Frontal cortex (tissue), 4 donors: Measurements from ENCODE around the gene AMIGO3. TPM values are rescaled to one million over a fixed set of nuclear protein-coding genes. Genes with fewer than 3 reads are reported as not detected.
A peak's percentile ranks its signal among the peaks of the same experiment; 100 is the strongest.
"Not testable (repeated sequence)": the region's sequence is repeated elsewhere in the genome, so short reads cannot be mapped to it uniquely, and the experiment has no call there.

Source experiments
- DNase-seq, 2 donors: peaks; one replicate each; pipeline ENCODE4 v3.0.0; 2012; ENCODE audit warnings: low spot score in 2 of 2
- FAIRE-seq: peaks from 2 replicates; lab custom pipeline; 2012; peaks lifted over from hg19 to GRCh38; lab: Jason Lieb, UNC
- total RNA-seq: library from RNA; depleted of rRNA; stranded (reverse); fragments of >200 nt; gene quantifications from one replicate; pipeline ENCODE4 v1.2.3, GENCODE V29; 2014
- donor health status: control.
- donor health status: control.
- donor health status: control.

The AMIGO3 gene, protein sequence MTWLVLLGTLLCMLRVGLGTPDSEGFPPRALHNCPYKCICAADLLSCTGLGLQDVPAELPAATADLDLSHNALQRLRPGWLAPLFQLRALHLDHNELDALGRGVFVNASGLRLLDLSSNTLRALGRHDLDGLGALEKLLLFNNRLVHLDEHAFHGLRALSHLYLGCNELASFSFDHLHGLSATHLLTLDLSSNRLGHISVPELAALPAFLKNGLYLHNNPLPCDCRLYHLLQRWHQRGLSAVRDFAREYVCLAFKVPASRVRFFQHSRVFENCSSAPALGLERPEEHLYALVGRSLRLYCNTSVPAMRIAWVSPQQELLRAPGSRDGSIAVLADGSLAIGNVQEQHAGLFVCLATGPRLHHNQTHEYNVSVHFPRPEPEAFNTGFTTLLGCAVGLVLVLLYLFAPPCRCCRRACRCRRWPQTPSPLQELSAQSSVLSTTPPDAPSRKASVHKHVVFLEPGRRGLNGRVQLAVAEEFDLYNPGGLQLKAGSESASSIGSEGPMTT
- total RNA-seq = not detected

DNA sequence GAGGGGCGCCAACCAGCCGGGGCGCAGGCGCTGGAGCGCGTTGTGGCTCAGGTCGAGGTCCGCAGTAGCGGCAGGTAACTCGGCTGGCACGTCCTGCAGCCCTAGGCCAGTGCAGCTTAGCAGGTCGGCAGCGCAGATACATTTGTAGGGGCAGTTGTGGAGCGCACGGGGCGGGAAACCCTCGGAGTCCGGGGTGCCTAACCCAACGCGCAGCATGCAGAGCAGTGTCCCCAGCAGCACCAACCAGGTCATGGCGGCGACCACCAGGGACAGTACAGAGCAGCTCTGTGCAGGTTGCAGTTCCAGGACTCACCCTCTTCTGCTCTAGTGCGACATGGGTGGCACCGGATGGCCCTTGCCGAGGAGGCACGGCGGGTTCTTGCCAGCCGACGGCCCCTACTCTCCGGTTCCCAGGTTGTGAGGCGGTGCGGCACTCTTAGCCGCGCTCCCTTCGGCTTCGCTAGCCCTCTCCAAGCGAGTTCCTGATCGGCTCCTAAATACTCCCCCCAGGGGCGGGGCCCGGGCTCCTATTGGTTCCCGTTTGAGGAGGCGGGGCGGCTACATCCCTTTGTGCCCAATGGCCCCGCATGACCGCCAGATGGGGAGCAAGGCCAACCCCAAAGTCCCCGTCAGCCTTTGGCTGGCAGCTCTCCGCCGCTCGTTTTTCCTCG, at the start of gene AMIGO3:
Gene AMIGO3, minus strand, starts transcription at position 471 of the 671 bp plus-strand sequence. Its CDS starts 219 bp downstream, at position 252.
- FAIRE-seq (peak; percentile 26), DNase-seq (peak; percentile 97 to 99)

DNA sequence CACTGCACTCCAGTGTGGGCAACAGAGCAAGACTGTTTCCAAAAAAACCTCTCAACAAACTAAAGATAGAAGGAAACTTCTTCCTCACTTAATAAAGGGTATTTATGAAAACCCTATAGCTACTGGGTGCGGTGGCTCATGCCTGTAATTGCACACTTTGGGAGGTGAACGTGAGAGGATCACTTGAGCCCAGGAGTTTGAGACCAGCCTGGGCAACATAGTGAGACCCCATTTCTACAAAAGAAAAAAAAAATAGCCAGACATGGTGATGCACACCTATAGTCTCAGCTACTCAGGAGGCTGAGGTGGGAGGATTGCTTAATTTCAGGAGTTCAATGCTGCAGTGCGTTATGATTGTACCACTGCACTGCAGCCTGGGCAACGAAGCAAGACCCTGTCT, 44.5 kb upstream of the AMIGO3 start:
- FAIRE-seq = no peak

DNA sequence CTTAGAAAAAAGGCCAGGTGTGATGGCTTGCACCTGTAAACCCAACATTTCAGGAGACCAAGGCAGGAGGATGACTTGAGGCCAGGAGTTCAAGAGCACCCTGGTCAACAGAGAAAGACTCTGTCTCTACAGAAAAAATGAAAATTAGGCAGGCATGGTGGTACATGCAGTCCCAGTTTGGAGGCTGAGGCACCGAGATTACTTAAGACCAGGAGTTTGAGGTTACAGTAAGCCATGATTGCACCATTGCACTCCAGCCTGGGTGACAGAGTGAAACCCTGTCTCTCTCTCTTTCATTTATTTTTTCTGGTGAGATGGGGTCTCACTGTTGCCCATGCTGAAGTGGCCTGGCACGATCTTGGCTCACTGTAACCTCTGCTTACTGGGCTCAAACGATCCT, 42.2 kb upstream of the AMIGO3 start:
- DNase-seq = no peak
- no peak for FAIRE-seq

More for the DNA sequence above, 44.5 kb upstream of the AMIGO3 start:
- no peak for DNase-seq

DNA sequence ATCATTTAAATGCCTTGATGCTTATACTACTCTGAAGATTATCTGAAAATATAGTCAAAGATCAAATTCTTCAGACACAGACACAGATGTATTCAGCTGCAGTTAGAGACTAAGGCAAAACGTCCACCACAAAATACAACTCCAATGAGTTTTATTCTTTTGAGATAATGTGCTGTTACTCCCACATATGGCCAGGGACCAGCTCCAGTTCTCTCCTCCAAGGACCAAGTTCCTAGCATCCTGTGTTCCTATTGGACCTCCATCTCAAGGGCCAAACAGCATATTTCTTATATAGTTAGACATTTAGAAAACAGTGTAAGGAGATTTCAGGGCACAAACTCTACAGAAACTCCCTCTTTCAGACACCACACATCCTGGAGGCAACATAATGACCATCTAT, 39.7 kb upstream of the AMIGO3 start:
- DNase-seq (no peak), FAIRE-seq (no peak)

DNA sequence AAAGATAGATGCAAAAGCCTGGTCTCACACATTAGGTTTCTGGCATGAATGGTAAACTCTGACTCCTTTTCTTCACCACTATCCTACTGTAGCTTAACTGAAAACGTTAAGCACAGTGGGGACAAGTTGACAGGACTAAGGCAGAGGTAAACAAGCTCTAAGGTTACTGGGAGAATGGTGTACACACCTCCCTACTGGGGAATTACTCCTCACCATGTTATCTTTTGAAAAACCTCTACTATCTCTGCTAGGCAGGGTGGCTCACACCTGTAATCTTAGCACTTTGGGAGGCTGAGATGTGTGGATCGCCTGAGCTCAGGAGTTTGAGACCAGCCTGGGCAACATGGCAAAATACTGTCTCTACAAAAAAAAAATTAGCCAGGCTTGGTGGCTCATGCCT, 37.7 kb upstream of the AMIGO3 start:
- FAIRE-seq = no peak

DNA sequence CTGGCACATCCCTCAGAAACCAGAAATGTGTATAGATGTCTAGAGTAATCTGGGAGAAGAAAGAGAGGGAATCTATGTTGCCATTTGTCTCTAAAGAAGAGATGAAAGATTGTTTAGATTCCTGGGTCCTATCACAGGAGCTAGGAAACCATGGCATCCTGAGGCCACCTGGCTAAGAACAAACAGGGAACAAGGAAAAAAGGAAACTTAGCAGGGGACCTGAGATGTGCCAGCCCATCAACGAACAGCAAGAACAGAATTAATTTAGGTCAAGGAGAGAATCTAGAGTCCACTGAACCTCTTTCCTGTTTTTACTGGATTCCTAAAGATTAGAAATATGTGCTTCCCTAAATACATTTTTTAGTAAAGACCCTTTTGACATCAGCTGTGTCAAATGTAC, 36.6 kb upstream of the AMIGO3 start:
- DNase-seq (no peak), FAIRE-seq (no peak)

More for the DNA sequence above, 37.7 kb upstream of the AMIGO3 start:
- DNase-seq = no peak

DNA sequence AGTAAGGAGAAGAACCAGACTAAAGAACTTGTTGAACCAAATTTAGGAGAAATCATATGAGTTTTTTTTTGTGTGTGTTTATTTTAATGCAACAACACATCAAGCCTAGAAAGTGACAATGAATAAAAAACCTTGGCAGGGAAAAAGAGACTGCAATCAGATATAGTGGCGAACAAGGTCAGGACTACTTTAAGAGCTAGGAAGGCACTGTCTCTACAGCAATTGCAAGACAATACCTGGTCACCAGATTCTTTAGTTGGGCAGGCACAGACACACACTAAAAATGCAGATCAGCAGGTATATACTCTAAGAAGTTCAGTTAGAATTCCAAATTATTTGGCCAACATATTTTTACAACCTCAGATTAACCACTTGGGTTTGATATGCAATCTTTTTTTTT, 35.1 kb upstream of the AMIGO3 start:
- DNase-seq (no peak), FAIRE-seq (no peak)

DNA sequence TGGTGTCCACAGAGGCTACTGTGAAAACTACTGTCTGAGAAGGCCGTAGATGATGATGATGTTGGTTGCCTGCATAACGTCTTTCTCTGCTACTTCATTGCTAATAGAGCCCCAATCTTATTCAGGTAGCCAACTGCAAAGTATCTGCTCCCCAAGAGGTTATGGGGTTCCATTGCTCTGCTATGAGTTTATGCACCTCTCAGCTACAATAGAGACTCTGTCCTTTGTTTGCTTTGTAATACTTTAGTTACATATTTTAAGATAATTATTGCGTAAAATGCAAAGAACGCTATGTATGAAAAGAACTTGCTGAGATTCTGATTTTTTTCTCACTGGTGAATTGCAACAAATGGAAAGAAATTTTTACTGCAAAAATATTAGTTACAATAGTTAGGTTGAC, 32.0 kb upstream of the AMIGO3 start:
- FAIRE-seq (no peak), DNase-seq (no peak)

DNA sequence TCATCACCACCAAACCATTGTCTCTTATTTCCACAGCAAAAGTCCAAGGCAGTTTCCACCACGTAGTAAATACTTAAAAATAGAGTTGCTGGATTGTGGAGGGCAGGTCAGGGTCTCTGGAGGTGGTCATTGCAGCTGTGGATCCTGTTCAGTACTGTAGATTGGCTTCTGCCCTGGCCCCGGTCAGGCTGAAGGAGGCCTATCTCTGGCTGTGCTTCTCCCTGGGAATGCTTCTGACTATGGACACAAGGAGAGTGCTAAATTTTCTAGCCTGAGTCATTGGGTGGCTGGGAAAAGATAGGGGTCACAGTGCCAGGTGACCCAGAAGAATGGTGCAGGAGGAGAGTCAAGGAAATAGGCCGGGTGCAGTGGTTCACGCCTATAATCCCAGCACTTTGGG, 30.6 kb upstream of the AMIGO3 start:
- no peak for FAIRE-seq

DNA sequence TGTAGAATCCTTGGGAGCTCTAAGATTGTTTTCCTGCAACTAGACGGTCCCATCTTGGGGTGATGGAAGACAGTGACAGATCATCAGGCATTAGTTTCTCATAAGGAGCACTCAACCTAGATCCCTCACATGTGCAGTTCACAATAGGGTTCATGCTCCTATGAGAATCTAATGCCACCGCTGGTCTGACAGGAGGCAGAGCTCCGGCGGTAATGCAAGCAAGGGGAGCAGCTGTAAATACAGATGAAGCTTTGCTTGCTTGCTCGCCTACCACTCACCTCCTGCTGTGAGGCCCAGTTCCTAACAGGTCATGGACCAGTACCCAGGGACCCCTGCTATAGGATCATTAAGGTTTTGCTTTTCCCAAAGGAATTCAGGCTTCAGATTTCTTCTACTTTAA, 29.4 kb upstream of the AMIGO3 start:
- not testable (repeated sequence) for DNase-seq

More for the DNA sequence above, 30.6 kb upstream of the AMIGO3 start:
- no peak for DNase-seq

DNA sequence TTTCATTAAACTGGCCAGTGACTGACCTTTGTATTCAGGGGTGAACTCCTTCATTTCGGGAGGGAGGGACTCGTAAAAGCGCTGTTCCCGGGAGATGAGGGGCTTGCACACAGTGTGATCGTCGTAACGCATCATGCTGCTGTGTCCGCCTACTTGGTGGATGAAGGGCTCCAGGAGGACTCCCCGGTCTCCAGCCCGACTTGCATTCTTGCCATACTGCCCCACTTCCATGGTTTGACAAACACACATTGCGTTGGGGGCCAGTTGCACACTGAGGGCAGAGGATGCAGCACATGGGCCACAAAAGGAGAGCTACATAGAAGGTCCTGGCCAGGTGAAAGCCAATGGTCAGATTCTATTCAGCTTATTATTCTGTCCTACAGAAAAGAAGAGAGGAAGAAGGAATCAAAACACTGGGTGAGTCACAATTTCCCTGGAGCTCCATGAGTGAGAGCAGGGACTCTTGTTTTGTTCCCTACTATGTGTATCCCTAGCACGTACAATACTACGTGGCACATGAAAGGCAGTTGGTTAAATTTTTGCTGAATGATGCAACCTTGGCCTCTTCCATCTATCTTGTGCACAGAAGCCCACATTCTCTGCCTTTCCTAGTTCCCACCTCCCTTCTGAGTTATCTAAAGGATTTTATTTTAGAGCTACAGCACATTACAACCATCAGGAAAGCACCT, 28.5 kb upstream of the AMIGO3 start:
- FAIRE-seq (no peak), DNase-seq (no peak)

More for the DNA sequence above, 29.4 kb upstream of the AMIGO3 start:
- not testable (repeated sequence) for FAIRE-seq

DNA sequence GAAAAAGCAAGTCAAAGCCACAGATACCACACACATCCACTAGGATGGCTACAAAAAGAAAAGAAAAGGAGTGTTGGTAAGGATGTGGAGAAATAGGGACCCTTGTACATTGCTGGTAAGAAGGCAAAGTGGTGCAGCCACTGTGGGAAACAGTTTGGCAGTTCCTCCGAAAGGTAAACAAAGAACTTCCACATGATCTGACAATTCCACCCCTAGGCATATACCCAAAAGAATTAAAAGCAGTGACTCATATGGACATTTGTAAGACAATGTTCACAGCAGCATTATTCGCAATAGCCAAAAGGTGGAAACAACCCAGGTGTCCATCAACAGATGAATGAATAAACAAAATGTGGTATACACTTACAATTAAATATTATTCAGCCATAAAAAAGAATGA, 26.5 kb upstream of the AMIGO3 start:
- FAIRE-seq (no peak), DNase-seq (no peak)

DNA sequence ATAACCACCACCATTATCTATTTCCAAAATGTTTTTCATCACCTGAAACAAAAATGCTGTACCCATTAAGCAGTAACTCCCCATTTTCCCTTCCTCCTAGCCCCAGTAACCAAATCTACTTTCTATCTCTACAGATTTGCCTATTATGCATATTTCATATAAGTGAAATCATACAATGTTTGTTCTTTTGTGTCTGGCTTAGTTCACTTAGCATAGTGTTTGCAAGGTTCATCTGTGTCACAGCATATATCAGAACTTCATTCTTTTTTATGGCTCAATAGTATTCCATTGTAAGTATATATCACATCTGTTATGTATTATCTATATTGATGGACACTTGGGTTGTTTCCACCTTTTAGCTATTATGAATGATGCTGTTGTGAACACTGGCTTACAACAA, 20.9 kb upstream of the AMIGO3 start:
- DNase-seq = no peak

DNA sequence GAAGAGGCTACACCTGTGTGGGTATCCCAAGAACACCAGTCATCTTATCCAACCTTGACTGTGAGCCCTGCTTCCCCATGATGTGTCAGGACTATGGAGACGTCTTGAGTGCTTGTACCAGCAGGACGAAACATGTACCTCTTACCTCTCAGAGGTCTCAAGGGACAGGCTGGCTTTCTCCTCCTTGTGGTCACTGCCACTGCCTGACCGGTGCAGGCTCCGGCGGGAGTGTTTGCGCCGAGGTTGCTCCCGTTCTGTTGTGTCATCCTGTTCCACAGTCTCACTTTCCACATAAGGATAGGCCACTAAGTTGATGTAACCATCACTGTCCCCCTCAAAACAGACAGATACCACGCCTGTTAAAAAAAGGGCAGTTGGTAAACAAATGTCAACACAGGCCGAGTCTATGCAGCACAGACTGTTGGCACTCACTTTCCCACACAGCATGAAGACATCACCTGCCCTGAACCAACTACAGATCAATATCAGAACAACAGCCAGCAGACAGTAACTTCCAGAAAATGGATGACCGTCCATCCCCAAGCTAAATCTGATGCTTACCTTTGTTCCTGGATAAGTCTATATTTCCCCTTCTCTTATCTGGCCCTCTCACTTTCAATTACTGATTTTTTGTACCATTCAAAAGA, 18.7 kb upstream of the AMIGO3 start:
- no peak for DNase-seq
- no peak for FAIRE-seq

More for the DNA sequence above, 20.9 kb upstream of the AMIGO3 start:
- no peak for FAIRE-seq

DNA sequence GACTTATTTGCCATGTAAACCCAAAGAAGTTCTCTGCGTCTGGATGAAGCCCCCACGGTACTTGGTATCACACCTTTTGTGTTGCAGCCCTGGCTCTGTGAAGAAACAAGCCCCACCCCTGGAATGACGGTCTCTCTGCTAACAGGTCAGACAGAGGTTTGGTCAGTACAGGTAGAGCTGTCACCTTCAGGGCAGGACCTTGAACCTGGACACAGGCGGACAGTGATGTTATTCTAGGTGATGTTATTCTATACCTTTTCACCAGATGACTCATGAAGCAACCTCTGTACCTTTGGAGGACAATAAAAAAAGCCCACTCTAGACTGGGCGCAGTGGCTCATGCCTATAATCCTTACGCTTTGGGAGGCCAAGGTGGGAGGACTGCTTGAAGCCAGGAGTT, 15.3 kb upstream of the AMIGO3 start:
- DNase-seq (no peak), FAIRE-seq (no peak)

DNA sequence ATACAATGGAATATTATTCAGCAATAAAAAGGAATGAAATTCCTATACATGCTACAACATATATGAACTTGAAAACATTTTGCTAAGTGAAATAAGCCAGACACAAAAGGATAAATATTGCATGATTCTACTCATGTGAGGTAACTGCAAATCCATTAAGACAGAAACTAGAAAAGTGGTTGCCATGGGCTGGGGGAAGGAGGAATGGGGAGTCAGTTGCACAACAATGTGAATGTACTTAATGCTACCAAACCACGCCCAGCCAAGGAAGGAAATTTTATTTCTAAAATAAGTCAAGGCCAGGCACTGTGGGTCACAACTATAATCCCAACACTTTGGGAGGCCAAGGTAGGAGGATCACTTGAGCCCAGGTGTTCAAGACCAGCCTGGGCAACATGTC, 14.1 kb upstream of the AMIGO3 start:
- FAIRE-seq (no peak), DNase-seq (no peak)

DNA sequence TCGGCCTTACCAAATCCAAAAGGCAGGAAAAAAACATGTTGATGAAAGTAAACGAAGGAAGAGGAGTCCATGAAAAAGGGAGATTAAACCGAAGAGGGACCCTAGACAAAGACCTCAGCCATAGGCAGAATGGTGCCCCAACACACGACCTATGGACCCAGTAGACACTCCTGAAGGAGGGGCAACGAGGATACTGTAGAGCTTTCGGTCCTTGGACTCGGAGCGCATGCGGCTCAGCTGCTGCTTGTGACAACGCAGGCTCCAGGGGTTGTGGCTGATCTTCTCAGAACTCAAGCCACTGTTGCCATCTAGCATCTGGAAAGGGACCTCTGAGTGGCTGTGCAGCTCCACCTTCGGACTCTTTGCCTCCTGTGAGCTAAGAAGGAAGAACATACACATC, 13.1 kb upstream of the AMIGO3 start:
- DNase-seq (no peak), FAIRE-seq (no peak)

DNA sequence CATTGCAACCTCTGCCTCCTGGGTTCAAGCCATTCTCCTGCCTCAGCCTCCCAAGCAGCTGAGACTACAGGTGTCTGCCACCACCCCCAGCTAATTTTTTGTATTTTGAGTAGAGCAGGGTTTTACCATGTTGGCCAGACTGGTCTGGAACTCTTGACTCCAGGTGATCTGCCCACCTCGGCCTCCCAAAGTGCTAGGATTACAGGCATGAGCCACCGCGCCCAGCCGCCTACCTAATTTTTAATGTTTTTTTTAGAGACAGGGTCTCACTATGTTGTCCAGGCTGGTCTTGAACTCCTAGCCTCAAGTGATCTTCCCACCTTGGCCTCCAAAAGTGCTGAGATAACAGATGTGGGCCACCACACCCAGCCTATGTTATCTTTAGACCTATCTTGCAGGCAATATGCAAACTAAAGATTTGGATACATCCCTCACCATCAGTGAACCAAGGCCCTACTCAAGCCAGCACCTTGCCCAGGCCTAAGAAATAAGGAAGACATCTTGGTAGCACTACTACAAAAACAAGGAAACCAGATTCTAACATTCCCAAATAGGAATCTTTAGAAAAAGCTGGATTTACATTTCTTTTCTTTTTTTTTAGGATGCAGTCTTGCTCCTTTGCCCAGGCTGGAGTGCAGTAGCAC, 10.6 kb upstream of the AMIGO3 start:
- FAIRE-seq = no peak

DNA sequence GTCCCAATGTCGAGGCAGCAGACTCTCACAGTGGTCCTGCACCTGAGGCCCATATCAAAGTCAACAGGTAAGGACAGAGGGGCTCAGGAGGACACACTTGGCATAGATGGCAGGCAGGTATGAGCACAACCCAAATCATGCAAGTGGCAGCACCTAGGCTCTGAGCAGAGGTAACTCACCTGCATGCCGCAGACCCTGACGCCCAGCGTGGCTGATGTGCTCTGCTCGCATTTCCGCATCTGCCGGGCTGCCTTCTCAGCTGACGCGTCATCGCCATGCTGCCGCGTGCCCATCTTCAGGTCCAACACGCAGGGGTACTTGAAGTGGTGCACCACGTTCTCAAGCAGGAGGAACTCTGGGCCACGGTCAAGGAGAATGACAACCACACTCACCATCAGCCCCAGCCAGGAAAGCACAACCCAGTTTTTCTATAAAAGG, 8.5 kb upstream of the AMIGO3 start:
- no peak for DNase-seq
- no peak for FAIRE-seq

More for the DNA sequence above, 10.6 kb upstream of the AMIGO3 start:
- DNase-seq = no peak
